Stimulated activated CD8-positive, alpha-beta memory T cell treated with anti-CD3 and anti-CD28 coated beads, Interleukin-15, amount 100 ng/mL, for 4 hours (primary cell): ENCODE results near the gene RPL39L.
"Not testable (repeated sequence)": the region's sequence is repeated elsewhere in the genome, so short reads cannot be mapped to it uniquely, and the experiment has no call there.

Experiments
- DNase-seq, 2 donors: peaks; one replicate each; pipeline ENCODE4 v3.0.0-alpha.2; 2020; ENCODE audit warnings: low read depth in 2 of 2

The RPL39L gene

DNA sequence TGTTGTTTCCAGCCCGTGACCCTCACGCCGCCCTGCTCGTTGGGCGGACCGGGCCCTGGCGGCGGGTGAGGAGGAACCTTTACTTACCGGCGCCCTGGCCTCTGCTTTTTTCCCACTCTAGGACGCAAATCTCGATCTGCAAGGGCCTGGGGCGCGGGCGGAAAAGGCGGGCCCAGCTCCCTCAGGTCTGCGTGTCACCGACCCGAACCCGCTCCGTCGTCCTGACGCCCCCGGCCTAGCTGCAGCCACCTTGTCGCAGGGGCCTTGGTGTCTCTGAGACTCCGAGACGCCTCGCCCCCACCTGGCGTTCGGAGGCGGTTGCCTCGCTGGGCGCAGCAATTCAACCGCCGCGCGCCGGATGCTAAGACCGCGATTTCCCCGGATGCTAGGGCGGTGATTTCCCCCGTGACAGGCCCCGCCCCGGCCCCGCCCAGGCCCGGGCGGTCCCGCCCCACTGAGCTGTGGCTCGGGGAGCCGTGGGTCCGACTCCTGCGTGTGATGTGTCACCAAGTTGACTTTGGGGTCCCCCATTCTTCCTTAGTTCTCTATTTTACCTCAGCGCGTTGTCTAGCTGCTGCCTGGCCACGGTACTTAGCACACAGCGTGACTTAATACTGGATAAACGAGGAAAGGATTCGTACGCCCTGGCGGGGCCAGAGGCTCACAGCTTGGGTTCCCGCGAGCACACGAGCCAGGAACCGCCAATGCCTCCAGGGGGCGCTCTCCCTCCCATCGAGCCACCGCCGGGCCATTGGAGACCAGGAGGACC is at the start of gene RPL39L:
RPL39L (minus strand) TSS at position 371 of the 769 bp plus-strand sequence. CDS start 18,196 bp downstream, outside the sequence.
- peak; percentile 85 to 86 for DNase-seq

DNA sequence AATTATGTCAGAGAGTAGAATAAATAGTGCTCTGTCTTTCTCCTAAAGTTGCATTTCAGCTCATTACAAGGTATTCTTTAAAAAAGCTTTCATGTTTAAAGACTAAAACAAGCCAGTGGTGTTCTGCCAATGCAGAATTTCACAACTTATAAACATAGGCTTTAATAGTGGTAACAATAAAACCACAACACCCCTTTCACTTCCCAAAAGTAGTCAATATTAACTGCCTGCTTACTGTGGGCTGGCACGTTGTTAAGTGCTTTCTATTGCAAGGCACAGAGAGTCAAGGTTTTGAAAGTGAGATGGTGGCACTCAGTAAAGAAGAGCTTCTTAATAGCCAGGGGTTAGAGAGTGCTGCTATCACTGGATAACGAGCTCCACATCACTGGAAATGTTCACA is 49.6 kb upstream of the RPL39L start:
- no peak for DNase-seq

DNA sequence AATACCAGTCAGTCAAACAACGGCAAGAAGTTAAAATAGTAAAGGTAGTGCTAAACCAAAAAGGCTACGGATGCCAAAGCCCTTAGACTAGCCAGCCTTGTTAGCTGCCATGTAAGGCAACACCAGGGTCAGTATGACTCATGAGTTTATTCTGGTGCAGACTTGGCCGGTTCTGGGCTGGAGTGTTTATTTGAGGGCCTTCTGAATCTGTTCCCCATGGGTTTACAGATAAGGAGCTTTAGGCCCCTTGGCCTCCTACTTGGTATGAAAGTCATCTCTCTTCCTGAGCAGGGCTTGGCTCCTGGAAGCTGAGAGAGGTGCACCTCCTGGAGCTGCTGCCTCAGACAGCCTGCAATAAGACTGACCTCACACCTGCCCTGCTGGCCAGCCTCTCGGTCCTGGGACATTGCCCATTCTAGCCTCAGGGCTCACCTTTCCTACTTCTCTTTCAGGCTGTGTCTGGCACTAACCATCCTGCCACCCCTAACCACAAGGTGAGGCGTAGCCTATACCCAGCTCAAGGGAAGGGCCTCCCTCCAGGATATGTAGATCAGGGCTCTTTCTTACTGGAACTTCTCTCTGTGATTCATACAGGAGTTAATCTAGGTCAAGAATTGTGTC is 47.6 kb upstream of the RPL39L start:
- DNase-seq, result no peak

DNA sequence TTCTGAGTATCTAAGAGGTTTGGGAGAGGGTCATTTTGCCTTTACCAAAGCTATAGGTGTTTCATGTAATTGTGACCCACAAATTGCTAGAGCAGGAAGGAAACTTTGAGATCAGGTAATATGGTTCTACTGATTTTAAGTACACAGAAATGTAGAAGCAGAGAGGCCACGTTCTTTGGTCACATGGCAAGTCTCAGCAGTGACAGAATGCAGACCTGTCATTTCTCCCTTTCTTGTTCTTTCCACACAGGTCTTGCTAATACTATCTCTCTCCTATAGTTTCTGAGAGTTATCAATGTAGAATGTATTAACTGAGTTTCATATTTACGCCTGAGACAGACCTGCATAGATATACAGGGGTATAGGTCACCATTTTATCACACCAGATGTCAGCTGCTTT is 47.1 kb upstream of the RPL39L start:
- no peak for DNase-seq

DNA sequence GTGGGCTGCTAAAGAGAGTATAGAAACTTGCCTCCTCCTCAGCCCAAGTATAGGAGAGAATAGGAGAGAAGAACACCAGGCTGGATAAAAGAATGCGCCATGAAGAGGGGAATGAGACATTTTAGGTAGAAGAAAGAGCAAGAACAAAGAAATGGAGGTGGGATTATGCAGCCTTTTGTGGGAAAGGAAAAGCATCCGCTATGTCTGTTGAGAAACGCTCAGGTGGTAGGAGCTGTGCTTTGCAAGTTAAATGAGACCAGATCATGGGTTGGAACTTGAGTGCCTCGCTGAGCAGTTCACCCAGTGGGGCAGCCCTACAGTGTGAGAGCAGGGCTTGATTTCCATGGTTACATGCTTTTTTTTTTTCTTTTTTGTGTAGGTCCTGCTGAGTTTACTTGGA is 46.5 kb upstream of the RPL39L start:
- no peak for DNase-seq

DNA sequence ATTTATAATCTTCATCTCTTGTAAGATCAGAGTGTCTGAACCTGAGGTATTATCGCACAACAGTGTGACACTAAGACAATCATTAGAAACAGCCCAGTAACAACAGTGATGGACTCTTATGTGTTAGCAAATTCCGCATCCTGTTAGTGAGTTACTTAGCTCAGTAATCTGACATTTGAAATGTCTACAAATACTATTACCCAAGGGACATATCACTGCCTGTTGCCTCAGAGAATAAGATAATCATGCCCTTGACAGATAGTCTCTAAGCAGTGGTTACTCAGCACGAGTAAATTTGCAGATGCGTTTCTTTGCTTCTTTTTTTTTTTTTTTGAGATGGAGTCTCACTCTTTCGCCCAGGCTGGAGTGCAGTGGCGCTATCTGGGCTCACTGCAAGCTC is 44.6 kb upstream of the RPL39L start:
- DNase-seq, result no peak

DNA sequence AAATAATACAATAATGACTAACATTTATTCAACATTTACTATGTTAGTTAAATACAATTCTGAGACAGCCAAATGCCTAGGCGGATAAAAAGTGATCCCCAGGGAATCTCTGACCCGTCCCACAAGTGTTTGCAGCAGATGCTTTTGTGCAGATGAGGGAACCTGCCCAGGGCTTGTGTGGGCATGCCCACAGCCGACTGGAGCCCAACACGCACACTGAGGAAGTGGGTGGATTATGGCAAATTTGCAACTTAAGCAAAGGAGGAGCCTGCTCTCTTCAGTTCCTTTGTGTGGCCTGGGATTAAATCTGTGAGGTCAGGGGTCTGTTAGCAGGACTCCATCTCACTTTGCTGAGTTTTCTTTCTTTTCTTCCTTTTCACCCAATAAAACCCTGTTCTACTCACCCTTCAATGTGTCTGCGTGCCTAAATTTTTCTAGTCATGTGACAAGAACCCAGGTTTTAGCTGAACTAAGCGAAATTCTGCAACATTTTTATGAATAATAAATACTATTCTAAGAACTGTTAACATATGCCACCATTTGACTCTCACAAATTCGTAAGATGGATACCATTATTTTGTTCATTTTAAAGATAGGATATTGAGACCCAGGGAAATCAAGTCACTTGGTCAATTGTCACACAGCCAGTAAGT is 44.0 kb upstream of the RPL39L start:
- no peak for DNase-seq

DNA sequence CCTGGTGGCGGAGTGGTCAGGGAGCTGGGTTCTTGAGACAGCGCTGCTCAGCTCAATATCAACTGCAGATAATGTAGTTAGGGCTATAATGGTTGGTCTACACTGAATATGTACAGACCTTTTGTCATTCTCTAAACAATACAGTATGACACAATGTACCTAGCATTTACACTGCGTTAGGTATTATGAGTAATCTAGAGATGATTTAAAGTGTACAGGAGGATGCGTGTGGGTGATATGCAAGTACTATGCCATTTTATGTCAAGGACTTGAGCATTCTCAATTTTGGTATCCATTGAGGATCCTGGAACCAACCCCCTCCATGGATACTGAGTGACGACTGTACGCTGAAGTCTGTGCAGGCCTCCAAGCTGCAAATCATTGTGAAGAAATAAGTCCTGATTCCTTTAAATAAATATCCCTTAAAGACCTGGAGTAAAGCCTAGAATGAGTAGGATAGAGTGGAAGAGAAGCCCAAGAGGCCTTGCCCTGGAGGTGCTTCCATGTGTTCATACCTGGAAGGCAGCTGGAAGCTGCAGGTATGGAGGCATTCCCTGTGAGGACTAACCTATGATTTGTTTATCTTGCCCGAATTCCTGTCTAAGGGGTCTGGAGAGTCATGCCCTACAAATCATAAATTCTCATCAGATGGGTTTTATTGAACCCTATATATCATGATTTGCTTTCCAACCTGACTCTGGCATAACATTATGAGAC is 42.3 kb upstream of the RPL39L start:
- no peak for DNase-seq

DNA sequence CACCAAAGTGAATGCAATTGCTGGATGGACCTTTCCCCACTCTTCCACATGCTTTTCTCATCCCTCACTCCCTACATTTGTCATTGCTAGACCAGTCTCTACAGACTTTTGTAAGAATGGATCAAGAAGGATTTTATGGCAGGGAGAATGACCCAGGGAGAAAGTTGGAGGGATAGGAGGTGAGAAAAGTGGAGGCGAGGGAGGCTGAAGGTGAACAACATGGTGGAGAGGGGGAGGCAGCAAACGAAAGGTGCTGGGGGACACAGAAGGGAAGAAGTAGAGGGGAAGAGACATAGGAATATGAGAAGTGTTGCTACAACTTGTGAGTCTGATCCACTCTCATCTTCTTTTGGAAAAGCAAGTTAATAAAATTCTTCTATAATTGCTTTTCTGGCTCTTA is 33.6 kb upstream of the RPL39L start:
- no peak for DNase-seq

DNA sequence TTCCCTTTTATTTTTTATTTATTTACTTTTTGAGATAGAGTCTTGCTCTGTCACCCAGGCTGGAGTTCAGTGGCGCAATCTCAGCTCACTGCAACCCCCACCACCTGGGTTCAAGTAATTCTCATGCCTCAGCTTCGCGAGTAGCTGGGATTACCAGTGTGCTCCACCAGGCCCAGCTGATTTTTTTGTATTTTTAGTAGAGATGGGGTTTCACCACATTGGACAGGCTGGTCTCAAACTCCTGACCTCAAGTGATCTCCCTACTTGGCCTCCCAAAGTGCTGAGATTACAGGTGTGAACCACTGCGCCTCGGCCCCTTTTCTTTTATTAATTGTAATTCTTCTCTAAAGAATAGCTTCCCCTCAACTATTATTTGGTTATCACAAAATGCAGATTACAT is 31.6 kb upstream of the RPL39L start:
- DNase-seq, result not testable (repeated sequence)

DNA sequence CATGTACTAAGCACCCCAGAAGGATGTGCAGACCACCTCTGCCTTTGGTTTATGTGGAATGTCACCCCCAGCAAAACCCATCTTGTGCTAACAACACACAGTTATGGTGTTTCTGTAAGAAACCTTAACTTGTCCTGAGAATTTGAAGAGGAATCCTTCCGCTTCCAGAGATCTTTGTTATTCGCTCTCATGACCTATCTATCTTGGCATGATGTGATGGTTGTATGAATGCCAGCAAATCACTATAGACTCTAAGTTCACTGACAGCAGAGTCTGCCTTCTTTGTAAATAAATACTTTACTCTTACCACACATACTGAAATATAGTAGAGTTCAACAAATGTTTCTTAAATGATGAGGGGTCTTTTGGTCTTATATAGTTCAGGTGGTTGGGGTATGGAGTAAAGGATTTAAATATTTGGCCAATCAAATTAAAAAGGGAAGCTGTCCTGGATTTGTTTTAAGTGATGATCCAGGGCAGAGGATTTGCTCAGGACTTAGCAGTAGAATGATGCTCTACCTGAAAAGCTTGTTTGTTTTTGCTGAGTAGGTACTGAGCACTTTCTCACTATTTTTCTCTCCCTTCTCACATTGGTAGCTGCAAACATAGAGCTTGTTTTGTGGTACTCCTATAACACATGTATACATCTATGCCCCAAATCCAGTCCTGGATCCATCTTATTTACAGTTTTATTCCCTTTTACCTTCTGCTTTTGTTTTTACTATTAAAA is 30.1 kb upstream of the RPL39L start:
- no peak for DNase-seq

DNA sequence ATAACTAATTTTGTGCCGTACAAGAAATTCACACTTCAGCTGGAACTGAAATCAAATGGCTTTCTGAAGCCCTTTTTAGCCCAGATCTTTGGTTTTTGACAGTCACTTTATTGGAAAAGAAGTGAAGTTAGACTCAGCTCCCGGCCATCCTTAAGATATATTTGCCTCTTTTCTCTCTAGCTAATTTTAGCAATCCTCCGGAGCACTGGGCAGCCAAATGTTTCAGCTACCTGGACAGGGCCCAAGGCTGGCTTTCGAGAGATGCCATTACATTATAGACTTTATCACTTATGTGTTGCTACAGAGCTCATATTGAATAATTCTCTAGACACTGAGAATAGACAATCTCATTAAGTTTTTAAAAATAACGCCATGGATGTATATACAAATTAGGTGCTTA is 28.5 kb upstream of the RPL39L start:
- no peak for DNase-seq

DNA sequence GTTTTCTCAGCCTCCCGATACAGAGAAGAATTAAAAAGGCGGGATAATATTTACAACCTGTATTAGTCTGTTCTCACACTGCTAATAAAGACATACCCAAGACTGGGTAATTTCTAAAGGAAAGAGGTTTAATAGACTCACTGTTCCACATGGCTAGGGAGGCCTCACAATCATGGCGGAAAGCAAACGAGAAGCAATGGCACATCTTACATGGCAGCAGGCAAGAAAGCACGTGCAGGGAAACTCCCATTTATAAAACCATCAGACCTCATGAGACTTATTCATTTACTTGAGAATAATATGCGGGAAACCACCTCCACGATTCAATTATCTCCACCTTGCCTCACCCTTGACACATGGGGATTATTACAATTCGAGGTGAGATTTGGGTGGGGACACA is 27.5 kb upstream of the RPL39L start:
- DNase-seq, result no peak

DNA sequence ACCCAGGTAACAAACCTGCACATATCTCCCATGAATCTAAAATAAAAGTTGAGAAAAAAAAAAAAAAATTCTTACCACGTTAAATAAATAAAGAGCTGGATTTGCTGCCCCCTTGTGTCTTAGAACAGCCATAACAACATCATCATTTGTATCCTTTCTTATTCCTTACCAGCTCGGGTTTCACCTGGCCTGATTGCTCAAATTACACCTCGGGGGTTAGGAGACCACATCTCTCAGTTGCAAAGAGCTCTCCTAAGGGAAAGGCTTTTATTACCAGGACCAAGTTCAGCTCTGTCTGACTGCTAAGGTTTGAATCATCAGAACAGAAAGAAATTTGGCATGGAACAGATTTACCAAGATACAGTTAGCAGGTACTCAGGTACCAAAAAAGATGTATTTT is 25.8 kb upstream of the RPL39L start:
- DNase-seq, result peak in 1 of 2 donors; percentile 6

DNA sequence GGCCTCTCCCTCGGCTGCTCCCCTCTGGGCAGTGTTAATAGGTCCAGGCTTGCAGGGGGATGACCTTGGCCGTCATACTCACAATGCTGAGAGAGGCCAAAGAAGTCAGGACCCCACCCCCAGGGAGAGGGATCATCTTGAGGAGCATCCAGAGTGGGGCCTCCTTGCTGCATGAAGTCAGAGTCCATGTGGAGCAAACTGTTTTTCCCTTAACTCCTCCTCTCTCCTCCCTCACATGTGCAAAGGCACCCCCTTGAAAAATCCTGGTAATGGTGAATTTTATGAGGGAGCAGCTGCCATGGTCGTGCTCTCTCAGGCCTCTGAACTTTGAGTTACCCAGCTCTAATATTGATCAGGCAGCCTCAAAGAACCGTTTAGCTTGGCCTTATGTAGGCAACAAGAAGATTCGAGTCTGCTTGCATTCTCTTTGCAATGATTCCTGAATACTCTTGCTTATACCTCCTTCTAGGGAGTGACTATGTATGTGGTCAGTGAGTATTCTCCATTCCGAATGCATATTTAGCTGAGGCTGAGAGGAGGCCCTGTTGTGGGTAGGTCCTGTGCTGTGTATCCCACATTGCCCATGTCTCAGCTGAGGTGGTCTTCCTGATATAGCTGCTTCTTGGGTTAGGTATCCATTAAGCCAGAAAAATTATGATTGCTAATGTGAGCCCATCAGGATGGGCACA is 23.1 kb upstream of the RPL39L start:
- DNase-seq, result no peak

DNA sequence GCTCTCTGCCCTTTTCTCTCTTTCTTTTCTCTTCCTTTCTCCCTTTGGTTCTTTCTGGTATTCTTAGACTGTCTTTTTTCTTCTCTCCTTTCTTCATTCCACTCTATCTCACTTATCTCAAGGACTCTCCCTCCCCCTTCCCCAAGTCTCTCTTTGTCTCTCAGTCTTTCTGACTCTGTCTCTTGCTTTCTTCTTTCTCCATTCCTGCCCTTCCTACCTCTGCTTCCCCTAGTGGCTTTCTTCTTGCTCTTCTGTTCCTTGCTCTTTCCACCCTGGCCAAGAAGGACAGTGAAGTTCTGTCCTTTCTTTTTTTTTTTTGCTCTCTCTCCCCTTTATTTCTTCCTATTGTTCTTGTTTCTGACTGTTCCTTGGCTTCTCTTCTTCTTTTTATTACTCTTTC is 22.3 kb upstream of the RPL39L start:
- no peak for DNase-seq

DNA sequence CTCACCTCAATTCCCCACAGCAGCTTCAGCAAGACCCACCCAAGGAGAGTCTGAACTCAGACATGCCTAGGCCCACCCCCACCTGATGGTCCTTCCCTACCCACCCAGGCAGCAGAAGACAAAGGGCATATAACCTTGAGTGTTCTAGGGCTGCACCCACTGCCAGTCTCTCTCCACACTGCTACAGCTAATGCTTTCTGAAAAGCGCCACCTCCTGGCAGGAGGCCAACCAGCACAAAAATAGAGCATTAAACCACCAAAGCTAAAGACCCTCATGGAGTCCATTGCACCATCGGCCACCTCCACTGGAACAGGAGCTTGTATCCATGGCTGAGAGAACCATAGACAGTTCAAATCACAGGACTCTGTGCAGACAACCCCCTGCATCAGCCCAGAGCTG is 11.3 kb upstream of the RPL39L start:
- peak in 1 of 2 donors; percentile 25 for DNase-seq

DNA sequence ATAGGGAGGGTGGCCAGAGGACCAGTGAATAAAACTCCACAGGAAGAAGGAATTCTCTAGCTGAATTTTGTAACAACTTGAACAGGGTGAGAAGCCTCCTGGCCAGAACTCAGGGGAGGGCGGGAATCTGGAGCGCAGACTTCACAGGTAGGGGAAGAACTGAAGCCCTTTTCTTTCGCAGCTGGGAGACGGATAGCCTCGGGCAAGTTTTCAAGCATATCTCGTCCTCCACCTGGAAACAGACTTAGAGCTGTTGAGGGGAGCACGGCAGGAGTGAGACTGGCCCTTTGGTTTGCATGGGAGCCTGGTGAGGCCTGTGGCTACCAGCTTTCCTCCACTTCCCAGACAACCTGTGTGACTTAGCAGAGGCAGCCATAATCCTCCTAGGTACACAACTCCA is 10.9 kb upstream of the RPL39L start:
- DNase-seq, result no peak

DNA sequence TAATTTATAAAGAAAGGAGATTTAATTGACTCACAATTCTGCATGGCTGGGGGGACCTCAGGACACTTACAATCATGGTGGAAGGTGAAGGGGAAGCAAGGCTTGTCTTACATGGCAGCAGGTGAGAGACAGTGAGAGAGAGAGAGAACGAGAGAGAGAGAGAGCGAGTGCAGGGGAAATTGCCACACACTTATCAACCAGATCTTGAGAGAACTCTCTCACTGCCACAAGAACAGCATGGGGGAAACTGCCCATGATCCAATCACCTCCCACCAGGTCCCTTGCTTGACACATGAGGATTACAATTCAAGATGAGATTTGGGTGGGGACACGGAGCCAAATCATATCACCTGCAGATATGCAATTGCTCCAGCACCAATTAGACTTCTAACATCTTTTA is 7.1 kb upstream of the RPL39L start:
- no peak for DNase-seq

DNA sequence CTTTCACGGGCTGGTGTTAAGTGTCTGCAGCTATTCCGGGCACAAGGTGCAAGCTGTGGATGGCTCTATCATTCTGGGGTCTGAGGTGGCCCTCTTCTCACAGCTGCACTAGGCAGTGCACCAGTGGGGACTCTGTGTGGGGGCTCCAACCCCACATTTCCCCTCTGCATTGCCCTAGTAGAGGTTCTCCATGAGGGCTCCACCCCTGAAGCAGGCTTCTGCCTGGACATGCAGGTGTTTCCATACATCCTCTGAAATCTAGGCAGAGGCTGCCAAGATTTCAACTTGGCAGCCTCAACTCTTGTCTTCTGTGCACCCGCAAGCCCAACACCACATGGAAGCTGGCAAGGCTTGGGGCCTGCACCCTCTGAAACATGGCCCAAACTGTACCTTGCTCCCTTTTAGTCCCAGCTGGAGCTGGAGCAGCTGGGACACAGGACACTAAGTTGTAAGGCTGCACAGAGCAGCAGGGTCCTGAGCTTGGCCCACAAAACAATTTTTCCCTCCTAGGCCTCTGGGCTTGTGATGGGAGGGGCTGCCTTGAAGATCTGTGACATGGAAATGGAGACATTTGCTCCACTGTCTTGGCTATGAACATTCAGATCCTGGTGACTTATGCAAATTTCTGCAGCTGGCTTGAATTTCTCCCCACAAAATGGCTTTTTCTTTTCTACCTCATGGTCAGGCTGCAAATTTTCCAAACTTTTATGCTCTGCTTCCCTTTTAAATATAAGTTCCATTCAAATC is 6.0 kb upstream of the RPL39L start:
- no peak for DNase-seq

DNA sequence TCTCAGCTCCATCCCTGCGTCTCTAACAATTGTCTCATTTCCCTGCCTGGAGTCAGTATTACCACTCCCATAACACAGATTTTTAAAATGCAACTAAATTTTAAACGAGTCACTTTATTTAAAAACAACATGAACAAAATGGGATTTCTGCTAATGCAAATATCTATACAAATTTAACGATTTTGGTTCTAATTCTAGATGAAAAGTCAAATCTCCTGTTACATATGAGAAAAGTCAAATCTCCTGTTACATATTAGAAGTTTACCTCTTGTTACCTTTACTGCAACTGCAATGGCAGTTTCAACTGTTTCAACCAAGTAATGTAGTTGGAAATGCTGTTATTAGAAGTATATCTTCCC is 578 bp upstream of the RPL39L start:
- no peak for DNase-seq
